Measurements from ENCODE around the gene SH2D5.

The SH2D5 gene

GRCh38 chr1:20713440-20713839 is 19.1 kb downstream of the SH2D5 start:
- no peak for DNase-seq (ENCODE audit: low read depth)

DNA sequence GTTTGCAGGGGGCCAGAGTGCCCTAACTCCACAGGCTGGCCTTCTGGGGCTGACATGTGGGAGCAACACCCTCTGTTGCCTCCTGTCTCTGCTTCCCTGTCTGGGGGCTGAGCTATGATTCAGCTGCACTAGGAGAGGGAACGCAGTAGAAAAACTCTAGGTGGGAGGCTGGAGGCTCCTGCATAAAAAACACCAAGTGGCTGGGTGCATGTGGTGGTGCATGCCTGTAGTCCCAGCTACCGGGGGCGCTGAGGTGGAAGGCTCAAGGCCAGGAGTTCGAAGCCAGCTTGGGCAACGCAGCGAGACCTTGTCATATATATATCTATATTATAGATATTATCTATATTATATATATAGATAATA is 20.3 kb downstream of the SH2D5 start:
- no peak for DNase-seq (ENCODE audit: low read depth)

- DNase-seq (ENCODE audit: low read depth) = no peak
These were observed 21.0 kb downstream of the SH2D5 start for GRCh38 chr1:20711285-20712214.

- no peak for DNase-seq (ENCODE audit: low read depth)
These were observed 21.8 kb downstream of the SH2D5 start for GRCh38 chr1:20710469-20711284.

DNA sequence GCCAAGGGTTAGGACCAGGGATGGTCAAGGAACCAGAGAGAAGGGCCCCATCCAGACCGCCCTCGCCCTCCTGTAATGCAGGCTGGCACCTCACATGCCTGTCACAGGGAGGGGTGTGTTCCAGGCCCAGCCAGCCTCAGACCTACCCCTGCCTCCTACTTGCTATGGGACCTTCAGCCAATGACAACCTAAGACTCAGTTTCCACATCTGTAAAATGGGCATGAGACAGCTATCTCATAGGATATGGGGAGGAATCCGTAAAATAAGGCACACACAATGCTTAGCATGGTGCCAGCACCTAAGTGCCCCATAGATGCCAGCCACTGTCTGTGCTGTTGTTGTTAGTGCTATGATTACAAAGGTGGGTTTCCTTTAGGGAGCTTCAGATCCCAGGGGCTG is 22.6 kb downstream of the SH2D5 start:
- no peak for DNase-seq (ENCODE audit: low read depth)

DNA sequence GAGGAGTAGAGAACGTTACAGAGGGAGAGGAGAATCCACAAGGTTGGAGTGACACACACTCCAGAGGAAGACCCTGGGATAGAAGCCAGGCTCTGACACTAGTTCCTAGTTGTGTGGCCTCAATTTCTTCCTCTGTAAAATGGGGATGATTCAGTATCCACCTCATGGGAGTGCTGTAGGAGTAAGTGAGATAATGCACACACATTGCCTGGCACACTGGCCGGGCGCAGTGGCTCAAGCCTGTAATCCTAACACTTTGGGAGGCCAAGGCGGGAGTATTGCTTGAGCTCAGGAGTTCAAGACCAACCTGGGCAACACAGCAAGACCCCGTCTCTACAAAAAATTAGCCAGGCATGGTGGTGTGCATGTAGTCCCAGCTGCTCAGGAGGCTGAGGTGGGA is 23.6 kb downstream of the SH2D5 start:
- DNase-seq (ENCODE audit: low read depth) = no peak

- no peak for DNase-seq (ENCODE audit: low read depth)
These were observed 24.4 kb downstream of the SH2D5 start for GRCh38 chr1:20708057-20708456.

GRCh38 chr1:20706841-20707240 is 25.7 kb downstream of the SH2D5 start:
- DNase-seq (ENCODE audit: low read depth) = no peak

- DNase-seq (ENCODE audit: low read depth) = no peak
These were observed 27.2 kb downstream of the SH2D5 start for GRCh38 chr1:20705203-20705755.

DNA sequence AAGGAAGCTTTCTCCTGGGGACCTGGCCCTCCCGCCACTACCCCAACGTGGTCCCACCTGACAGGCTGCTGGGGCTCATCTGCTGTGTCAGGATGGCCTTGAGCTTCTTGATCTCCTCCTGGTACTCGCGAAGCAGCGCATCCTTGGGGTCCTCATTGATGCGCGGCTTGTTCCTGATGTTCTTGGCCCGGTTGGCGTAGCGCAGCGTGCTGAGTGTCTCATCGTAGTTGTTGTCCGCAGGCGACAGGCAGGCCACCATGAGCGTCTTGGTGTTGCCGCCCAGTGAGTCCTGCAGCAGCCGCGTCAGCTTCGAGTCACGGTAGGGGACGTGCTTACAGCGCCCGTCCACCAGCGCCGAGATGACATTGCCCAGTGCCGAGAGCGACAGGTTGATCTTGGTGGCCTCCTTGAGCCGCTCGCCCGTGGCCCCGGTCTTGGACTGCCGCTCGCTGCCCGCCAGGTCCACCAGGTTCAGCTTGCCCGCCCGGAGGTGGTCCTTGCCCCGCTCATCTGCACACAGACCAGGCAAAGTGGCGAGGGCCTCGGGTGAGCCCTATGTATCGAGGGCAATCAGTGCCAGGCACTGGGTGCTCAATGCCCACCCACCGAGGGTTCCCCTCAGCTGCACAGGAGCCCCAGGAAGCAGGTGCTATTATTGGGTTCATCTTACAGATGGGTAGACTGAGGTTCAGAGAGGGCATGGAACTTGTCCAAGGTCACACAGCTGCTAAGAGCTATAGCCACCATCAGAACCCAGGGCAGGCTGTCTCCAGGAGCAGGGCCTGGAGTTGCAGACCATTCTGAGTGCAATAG is 27.9 kb downstream of the SH2D5 start:
- no peak for DNase-seq (ENCODE audit: low read depth)

- DNase-seq (ENCODE audit: low read depth) = no peak
These were observed 29.3 kb downstream of the SH2D5 start for GRCh38 chr1:20703124-20703756.

GRCh38 chr1:20702416-20702815 is 30.1 kb downstream of the SH2D5 start:
- DNase-seq (ENCODE audit: low read depth) = no peak

DNA sequence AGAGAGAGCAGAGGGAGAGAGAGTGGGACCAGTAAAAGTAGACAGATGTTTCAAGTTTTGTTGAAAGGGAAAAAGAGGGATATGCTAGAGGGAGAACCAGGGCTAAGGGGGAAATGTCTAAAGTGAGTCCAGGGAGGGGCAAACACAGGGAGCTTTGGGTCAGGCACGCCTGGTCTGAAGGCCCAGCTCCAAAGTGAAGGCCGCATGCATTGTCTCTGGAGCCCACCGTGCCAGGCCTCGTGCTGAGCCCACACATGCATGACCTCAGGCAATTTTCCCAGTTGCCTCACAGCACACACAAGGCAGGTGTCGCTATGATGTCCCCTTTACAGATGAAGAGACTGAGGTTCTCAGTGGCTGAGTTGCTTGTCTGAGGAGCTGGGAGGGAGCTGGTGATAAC is 30.7 kb downstream of the SH2D5 start:
- no peak for DNase-seq (ENCODE audit: low read depth)

GRCh38 chr1:20701446-20701845 is 31.1 kb downstream of the SH2D5 start:
- no peak for DNase-seq (ENCODE audit: low read depth)

DNA sequence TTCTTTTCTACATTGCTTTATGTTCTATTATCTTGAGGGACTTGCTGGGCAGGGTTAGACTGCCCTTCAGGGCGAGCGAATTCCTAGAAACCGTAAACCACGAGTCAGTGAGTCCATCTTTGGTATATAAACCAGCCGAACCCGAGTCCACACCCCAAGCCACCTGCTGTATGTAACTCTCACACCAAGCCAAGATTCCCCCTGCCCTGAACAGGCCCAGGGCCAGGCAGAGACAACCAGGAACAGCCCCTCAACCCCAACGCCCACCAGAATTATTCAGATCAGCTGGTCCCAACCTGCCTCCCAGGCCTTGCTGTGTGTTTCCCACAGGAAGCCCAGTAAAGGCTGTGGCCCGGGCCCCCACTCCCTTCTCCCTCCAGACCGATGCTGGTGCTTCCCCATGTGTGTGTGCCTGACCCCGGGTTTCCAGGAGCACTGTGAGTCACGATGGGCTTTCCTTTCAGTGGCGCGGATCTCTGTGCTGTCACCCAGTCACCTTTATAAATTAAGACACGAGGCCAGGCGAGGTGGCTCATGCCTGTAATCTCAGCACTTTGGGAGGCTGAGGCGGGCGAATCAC is 31.8 kb downstream of the SH2D5 start:
- no peak for DNase-seq (ENCODE audit: low read depth)

GRCh38 chr1:20699558-20699957 is 32.9 kb downstream of the SH2D5 start:
- no peak for DNase-seq (ENCODE audit: low read depth)

DNA sequence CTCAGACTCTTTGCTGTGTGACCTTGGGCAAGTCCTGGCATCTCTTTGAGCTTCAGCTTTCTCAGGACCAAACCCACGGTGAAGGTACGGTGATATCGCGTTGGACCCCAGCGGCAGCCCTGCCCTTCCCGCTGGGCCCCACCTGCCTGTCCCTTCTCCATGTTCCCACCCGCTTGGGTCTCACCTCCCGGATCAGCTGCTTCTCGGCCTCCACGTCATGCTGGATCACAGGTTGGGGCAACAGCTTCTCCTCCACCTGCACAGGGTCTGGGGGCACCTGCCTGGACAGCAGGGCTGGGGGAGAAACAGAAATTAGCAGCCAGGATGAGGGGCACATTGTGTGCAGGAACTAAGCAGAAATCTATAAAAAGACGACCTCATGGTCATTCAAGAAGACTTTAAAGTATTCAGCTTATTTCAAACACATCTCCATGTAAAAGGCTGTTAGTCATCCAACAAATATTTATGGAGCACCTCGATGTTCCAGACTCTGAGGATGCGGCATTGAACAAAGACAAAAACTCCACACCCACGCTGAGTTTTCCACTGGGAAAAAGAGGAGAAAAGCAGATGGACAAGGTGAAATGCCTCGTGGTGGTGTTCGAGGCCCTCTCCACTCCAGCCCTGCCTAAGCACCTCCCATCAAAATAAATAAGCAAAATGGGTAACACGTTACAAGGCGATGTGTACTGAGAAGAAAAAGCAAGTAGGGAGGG is 34.1 kb downstream of the SH2D5 start:
- peak; percentile 56 for DNase-seq (ENCODE audit: low read depth)

DNA sequence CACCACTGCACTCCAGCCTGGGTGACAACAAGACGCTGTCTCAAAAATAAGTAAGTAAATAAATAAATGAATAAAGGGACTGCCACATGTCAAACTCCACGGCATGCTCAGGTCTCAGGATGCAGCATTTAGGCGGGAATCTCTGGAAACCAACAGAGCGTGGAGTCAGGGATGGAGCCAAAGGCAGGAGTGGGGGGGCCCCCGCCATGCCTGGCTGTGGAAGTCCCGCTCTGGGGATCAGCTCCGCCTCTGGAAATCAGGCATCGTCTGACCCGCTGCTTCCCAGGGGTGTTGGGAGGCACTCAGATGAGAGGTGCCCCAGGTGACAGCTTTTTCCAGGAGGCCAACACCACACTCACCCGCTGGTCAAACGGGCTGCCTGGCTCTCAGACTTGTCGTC is 34.9 kb downstream of the SH2D5 start:
- no peak for DNase-seq (ENCODE audit: low read depth)

GRCh38 chr1:20696397-20697333 is 35.8 kb downstream of the SH2D5 start:
- peak; percentile 77 for DNase-seq (ENCODE audit: low read depth)
